Measurements from ENCODE around the gene SHF.

Gene SHF

DNA sequence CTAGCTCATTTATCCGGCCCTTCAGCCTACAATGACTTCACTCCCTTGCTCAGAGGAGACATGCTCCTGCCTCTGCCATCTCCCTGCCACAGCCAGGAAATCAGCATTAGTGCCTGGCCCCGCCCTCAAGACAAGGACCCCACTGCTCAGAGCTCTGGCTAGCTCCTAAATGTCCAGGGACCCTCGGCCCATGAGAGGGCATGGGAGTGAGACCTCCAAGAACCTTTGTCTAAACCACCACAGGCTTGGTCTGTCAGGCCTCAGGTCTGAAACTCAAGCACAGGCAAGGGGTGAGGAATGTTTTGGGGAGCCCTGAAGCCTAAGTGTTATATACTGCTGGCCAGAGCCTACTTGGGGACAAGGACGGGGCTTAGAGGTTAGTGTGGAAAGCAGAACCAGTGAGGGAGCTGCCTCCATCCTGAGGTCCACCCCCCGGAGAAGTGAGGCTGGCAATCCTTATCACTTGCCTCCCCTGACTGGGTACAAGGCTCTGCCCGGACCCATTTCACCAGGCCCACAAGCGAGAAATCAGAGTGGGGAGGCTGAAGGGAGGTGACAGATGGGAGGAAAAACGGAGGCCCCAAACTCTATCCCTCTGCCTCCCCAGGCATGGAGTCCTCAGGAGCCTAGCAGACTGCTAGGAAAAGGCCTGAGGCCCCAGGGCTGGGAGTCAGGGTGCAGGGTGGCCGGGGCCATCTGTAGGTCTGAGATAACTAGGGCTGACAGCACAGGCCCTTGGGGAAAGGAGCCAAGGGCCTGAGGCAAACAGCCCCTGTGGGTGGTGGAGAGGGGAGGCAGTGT is 18.8 kb downstream of the SHF start:
- DNase-seq (ENCODE audit: extremely low read depth, low read depth) = no peak
- TF ChIP-seq, protein P1, sequence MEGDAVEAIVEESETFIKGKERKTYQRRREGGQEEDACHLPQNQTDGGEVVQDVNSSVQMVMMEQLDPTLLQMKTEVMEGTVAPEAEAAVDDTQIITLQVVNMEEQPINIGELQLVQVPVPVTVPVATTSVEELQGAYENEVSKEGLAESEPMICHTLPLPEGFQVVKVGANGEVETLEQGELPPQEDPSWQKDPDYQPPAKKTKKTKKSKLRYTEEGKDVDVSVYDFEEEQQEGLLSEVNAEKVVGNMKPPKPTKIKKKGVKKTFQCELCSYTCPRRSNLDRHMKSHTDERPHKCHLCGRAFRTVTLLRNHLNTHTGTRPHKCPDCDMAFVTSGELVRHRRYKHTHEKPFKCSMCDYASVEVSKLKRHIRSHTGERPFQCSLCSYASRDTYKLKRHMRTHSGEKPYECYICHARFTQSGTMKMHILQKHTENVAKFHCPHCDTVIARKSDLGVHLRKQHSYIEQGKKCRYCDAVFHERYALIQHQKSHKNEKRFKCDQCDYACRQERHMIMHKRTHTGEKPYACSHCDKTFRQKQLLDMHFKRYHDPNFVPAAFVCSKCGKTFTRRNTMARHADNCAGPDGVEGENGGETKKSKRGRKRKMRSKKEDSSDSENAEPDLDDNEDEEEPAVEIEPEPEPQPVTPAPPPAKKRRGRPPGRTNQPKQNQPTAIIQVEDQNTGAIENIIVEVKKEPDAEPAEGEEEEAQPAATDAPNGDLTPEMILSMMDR (IDR thresholded peaks at IDR 0.05; ENCODE audit: low read depth, low read length) = no peak

DNA sequence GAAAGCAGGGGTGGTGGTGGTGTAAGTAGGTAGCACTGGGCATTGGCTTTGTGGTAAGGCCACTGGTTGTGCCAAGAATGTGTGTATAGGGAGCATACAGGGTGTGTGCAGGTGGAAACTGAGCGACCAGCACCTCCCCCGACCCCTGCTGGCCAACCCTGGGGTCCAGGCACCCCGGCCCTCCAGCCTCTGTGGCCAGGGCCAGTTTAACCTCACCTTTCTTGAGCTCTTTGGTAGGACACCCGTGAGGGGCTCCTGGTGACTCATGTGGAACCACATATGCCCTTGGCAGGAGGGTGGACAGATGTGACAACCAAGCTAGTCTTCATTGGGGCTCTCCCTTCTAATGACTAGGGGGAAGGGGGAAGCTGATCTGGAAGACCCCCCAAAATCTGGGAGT is 19.5 kb downstream of the SHF start:
- DNase-seq (ENCODE audit: extremely low read depth, low read depth) = no peak
- TF ChIP-seq, protein P1 (IDR thresholded peaks at IDR 0.05; ENCODE audit: low read depth, low read length) = no peak

DNA sequence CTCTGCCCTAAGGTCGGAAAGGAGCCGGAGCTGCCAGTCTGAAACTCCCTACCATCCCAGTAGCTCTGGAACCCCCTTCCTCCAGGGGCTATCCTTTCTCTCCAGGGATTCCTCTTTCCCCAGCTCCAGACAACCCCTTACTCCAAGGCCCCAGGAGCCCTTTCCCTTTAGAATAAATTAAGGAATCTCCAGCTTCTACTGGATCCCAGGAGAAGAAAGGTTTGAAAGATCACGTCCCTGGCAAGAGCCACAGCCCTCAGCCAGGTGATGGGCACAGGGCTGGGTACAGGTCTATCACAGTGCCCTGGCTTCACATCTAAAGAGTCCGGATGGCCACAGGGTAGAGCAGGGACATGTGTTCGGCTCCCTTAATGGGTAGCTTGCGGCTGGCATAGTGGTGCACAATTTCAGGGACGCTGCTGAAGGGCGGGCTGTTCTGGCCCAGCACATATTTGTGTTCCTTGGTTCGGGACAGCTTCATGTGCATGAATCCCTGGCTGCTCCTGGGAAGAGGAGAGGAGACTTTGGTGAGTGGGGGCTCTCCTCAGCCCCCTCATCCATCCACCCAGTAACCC is 20.0 kb downstream of the SHF start:
- DNase-seq (ENCODE audit: extremely low read depth, low read depth) = no peak
- TF ChIP-seq, protein P1 (IDR thresholded peaks at IDR 0.05; ENCODE audit: low read depth, low read length) = no peak

DNA sequence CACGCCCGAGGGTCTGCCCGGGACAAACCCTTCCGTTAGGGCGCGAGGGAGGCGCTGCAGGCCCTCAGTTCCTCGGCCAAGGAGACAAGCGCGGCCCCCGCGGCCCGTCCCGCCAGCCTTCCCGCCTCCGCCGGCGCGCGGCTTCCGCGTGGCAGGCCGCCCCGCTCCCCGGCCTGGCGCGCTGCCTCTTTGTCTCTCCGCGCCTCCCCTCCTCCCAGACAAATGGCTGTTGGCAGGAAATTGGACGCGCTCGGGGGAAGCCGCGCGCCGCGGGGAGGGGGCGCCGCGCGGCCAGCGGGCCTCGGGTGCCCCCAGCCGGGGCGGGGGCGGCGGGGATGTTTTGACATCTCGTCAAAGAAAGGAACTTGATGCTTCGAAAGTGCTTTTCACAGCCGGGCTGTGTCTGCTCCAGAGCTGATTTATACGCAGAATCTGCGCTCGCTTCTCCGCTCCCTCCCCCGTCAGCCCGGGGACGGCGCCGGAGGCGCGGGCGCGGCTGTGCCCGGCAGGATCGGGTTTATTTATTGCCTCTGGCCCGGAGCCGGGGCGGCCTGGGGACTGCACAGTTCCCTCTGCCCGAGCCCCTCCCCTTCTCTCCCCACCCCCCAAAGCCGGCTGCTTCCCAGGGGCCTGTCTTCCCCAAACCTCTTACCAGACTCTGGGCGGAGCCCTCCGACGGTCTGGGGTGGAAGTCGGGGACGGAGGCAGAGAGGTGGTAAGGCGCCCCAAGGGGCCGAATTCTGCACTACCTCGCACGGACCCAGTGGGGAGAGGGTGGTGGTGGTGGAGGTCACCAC is 20.7 kb downstream of the SHF start:
- TF ChIP-seq, protein P1 (IDR thresholded peaks at IDR 0.05; ENCODE audit: low read depth, low read length) = peak; percentile 63
- DNase-seq (ENCODE audit: extremely low read depth, low read depth) = peak; percentile 77

DNA sequence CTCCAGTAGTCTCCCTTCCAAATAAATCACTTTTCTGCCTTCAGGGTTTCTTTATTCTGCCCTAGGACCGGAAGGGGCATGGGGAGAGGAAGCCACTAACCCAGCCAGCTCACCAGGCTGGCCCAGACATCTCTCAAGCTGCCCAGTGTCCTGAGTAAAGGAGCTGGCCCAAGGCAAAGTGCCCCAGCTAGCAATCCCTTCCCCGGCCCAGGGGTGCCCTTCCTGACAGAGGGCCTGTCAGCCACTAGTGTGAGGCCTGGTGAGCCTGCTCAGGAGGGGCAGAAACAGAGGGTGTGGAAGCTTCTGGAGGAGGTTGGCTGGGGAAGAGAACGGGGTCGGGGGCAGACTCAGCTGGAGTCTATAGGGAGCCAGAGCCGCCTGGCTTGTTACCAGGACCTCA is 22.2 kb downstream of the SHF start:
- TF ChIP-seq, protein P1 (IDR thresholded peaks at IDR 0.05; ENCODE audit: low read depth, low read length) = no peak
- DNase-seq (ENCODE audit: extremely low read depth, low read depth) = no peak

DNA sequence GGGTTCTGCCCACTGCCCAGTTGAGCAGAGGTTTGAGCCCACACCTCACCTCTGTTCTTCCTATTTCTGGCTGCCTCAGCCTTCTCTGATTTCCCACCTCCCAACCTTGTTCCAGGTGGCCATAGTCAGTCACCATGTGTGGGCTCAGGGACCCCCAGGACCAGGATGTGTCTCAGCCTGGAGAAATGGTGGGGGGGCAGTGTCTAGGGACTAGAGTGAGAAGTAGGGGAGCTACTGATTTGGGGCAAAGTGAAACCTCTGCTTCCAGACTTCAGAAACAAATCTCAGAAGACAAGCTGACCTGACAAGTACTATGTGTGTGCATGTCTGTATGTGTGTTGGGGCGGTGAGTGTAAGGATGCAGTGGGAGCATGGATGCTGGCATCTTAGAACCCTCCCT is 22.9 kb downstream of the SHF start:
- DNase-seq (ENCODE audit: extremely low read depth, low read depth) = no peak
- TF ChIP-seq, protein P1 (IDR thresholded peaks at IDR 0.05; ENCODE audit: low read depth, low read length) = no peak

DNA sequence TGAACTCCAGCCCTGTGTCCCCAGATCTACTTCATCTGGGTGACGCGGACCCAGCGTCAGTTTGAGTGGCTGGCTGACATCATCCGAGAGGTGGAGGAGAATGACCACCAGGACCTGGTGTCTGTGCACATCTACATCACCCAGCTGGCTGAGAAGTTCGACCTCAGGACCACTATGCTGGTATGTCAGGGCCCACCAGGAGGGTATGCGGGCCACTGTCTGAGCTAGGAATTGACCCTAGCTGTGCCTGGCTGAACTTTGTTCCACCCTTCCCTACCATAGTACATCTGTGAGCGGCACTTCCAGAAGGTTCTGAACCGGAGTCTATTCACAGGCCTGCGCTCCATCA is 24.3 kb downstream of the SHF start:
- no peak for DNase-seq (ENCODE audit: extremely low read depth, low read depth)
- TF ChIP-seq, protein P1 (IDR thresholded peaks at IDR 0.05; ENCODE audit: low read depth, low read length) = no peak

Measured in AG09319 (cell line).